ENCODE results near the gene DOCK1. TPM values are rescaled to one million over a fixed set of nuclear protein-coding genes. Genes with fewer than 3 reads are reported as not detected.

Gene DOCK1
- total RNA-seq, 1 donor from 2014 or later: 0.86 TPM

GRCh38 chr10:127198721-127199120, 293.5 kb downstream of the DOCK1 start:
- intact Hi-C loops (cut with micrococcal nuclease): no loop called here

GRCh38 chr10:127200646-127201045, 295.4 kb downstream of the DOCK1 start:
- intact Hi-C loops (cut with micrococcal nuclease): no loop called here

- intact Hi-C loops (cut with micrococcal nuclease): no loop called here
These were observed 297.8 kb downstream of the DOCK1 start for GRCh38 chr10:127203067-127203466.

DNA sequence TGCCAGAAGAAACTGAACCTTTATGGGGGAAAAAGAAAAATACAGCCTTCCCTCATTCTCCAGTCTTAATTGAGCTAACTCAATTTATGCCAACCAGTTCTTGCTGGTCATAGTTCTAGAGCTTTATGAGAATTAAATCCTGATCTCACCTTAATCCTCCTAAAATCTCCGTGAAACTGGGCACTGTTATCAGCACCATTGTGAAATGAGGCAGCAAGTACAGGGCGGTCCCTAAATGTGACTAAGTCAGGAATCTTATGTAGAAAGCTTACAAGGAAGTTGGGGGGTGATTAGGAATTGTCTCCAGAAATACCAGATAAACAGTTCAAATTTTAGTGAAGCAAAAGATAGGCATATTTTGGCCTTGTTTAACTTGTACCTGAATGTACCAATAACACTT, 301.9 kb downstream of the DOCK1 start:
- intact Hi-C loops (cut with micrococcal nuclease): no loop called here

GRCh38 chr10:127210936-127211466, 305.8 kb downstream of the DOCK1 start:
- intact Hi-C loops (cut with micrococcal nuclease): no loop called here

- intact Hi-C loops (cut with micrococcal nuclease): no loop called here
These were observed 310.6 kb downstream of the DOCK1 start for GRCh38 chr10:127215866-127216265.

- intact Hi-C loops (cut with micrococcal nuclease): no loop called here
These were observed 311.0 kb downstream of the DOCK1 start for GRCh38 chr10:127216274-127216673.

DNA sequence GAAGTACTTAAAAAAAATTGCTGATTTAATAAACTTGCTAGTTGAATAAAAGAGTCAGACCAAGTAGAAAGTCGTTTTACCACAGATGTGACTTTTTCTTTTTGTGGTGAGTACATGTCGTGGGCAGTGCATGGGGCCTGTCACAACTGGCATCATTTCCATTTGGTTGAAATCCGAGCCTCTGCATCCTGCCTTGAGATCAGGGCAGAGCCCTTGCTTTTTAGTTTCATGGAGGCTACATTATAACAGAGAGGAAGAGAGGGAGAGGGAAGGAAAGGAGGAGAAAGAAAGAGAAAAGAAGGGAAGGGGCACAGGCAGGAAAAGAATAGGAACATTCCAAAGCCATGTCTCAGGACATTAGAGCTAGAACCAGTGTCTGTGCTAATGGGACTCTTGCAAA, 311.6 kb downstream of the DOCK1 start:
- intact Hi-C loops (cut with micrococcal nuclease): no loop called here

DNA sequence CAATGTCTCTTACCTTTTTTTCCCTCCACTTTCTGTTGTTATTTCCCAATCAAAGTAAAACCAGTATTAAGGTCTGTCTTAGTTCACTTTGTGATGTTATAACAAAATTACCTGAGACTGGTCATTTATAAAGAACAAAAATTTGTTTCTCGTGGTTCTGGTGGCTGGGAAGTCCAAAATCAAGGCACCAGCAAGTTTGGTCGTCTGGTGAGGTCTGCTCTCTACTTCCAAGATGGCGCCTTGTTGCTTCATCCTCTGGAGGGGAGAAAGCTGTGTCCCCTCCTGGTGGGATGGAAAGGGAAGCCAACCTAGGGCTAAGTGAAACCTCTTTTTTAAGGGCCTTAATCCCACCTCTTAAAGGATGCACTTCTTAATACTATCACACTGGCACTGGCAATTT, 313.4 kb downstream of the DOCK1 start:
- intact Hi-C loops (cut with micrococcal nuclease): no loop called here

GRCh38 chr10:127221281-127221680, 316.1 kb downstream of the DOCK1 start:
- intact Hi-C loops (cut with micrococcal nuclease): no loop called here

- intact Hi-C loops (cut with micrococcal nuclease): no loop called here
These were observed 321.8 kb downstream of the DOCK1 start for GRCh38 chr10:127227027-127227426.

DNA sequence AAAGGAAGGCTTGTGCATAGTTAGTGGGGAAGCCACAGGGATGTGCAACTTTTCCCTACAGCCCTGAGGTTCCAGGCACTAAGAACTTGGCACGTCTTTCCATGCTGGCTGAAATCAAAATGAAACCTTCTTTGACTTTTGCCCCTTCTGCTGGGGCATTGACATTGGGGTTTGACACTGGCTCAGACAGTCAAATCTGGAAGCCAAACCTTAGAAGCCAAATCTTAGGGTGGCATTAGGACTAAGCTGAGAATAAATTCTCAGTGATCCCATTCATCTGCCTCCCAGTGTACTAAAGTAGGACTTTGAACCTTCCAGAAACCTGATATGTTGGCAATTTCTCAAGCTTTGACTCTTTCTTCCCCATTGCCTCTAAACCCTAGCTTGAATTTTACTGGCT, 322.4 kb downstream of the DOCK1 start:
- intact Hi-C loops (cut with micrococcal nuclease): no loop called here

- intact Hi-C loops (cut with micrococcal nuclease): no loop called here
These were observed 323.1 kb downstream of the DOCK1 start for GRCh38 chr10:127228195-127228787.

DNA sequence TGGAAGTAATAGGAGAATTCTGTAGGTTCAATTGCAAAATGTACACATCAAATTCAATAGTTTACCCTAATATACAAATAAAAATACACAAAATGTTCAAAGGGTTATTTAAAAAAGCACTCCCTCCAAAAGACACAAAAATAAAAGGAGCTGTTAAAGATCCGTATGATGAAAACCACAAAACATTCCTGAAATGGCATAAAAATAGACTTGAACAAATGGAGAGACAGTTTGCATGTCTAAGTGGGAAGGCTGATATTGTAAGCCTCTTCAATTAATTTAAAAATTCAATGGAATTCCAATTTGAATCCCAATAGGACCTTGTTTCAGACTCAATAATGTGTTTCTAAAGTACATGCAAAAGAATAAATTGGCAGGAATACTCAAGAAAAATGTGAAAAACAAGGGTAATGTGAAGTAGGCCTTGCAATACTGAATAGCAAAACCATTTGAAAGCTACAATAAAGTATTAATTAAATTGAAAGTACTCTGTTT, 329.1 kb downstream of the DOCK1 start:
- intact Hi-C loops (cut with micrococcal nuclease): no loop called here

GRCh38 chr10:127236266-127236665, 331.0 kb downstream of the DOCK1 start:
- intact Hi-C loops (cut with micrococcal nuclease): no loop called here

DNA sequence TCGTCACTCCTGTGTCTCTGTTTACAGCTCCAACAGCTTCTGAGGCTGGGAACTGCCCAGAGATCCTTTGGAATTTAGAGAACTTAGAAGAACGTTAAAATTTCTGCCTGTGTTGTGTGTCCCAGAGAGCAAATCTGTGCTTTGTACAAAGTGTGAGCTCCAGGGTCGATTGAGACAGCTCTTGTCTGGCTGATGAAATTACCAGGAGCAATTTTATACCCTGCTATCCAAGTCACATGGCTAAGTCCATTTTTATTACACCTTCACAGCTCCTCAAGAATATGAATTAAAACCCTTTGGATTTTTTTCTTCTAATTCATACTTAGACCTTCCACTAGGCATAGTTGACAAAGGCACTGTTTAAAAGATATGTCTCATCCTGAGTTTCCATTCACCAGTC, 337.7 kb downstream of the DOCK1 start:
- intact Hi-C loops (cut with micrococcal nuclease): loop anchor here (1.0 to 2.0 kb wide), 4 partner anchors 104 to 611 kb away; no protein-coding TSS in a partner anchor

GRCh38 chr10:127243490-127244272, 338.5 kb downstream of the DOCK1 start:
- intact Hi-C loops (cut with micrococcal nuclease): loop anchor here (1.0 to 2.0 kb wide), 4 partner anchors 103 to 611 kb away; no protein-coding TSS in a partner anchor

- intact Hi-C loops (cut with micrococcal nuclease): no loop called here
These were observed 340.2 kb downstream of the DOCK1 start for GRCh38 chr10:127245456-127245855.

DNA sequence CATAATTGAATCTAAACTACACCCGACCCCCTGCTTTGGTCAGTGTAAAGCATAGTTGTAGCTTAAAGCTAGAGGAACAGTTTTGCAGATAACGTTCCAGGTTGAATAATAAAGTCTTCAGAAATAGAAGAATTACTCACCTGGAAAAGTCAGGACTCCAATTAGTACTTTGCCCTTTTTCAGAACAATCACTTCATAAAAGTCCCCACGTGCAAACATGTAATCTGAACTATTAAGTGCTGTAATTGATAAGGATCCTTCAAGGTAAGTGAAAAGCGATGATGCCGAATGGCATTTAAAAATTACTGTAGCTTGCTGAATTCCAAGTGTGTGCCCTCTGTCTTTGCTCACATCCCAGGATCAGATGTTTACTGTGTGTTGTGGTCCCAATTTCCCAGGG, 344.8 kb downstream of the DOCK1 start:
- intact Hi-C loops (cut with micrococcal nuclease): no loop called here

DNA sequence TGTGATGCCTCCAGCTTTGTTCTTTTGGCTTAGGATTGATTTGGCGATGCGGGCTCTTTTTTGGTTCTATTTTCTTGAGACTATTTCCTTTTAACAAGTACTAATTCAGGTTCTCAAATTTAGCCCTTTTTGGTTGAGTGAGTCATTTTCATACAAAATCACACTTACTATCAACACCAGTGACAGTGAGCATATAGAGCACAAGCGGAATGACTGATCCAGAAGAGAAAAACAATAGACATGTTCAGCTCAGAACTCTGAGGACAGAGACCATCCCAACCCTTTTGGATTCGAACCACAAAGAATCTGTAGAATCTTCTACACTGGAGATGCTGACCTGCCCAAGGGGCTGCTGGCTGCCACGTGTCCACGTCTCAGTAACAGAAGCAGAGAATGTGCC, 347.6 kb downstream of the DOCK1 start:
- intact Hi-C loops (cut with micrococcal nuclease): no loop called here

GRCh38 chr10:127254276-127254675, 349.0 kb downstream of the DOCK1 start:
- intact Hi-C loops (cut with micrococcal nuclease): loop anchor here (2.0 kb wide), 1 partner anchor 39 kb away; no protein-coding TSS in a partner anchor

GRCh38 chr10:127257395-127257794, 352.2 kb downstream of the DOCK1 start:
- intact Hi-C loops (cut with micrococcal nuclease): no loop called here

All from T-helper 1 cell treated with Interleukin-12 subunit alpha and Interleukin-12 subunit beta and Interleukin-4 antibody, amounts not matched to agents 30 ng/mL and 1 ng/mL, for 36 hours (primary cell).